ENCODE measurements around the gene PARP8.
A peak's percentile ranks its signal among the peaks of the same experiment; 100 is the strongest.

PARP8 gene

GRCh38 chr5:50724262-50724661 lies 57.8 kb downstream of the PARP8 start:
- Histone ChIP-seq H3K27ac (ENCODE audit: low read depth in 2 of 2, low read length in 2 of 2) (no peak overlapping the region), H3K9me3 (ENCODE audit: control insufficient read depth in 2 of 2, low read length in 2 of 2) (no peaks in the 10 kb centered on the region), H3K4me3 (ENCODE audit: low read length in 2 of 2) (no peak overlapping the region), H3K9ac (ENCODE audit: low read depth in 1 of 2, low read length in 2 of 2) (no peak overlapping the region), H3K27me3 (ENCODE audit: control insufficient read depth in 2 of 2, insufficient read depth in 2 of 2, low read length in 2 of 2) (no peaks in the 10 kb centered on the region), H3K36me3 (ENCODE audit: control insufficient read depth in 2 of 2, insufficient read depth in 2 of 2, low read length in 2 of 2) (no peaks in the 10 kb centered on the region), H3K4me1 (ENCODE audit: control insufficient read depth in 2 of 2, insufficient read depth in 2 of 2, low read length in 2 of 2) (peaks cover 0 to 6% of the 10 kb centered on the region in 2 donors)

GRCh38 chr5:50725800-50726474 lies 59.5 kb downstream of the PARP8 start:
- Histone ChIP-seq H3K36me3 (ENCODE audit: control insufficient read depth in 2 of 2, insufficient read depth in 2 of 2, low read length in 2 of 2) (no peaks in the 10 kb centered on the region), H3K9me3 (ENCODE audit: control insufficient read depth in 2 of 2, low read length in 2 of 2) (no peaks in the 10 kb centered on the region), H3K4me1 (ENCODE audit: control insufficient read depth in 2 of 2, insufficient read depth in 2 of 2, low read length in 2 of 2) (peaks cover 0 to 6% of the 10 kb centered on the region in 2 donors), H3K9ac (ENCODE audit: low read depth in 1 of 2, low read length in 2 of 2) (no peak overlapping the region), H3K27ac (ENCODE audit: low read depth in 2 of 2, low read length in 2 of 2) (no peak overlapping the region), H3K27me3 (ENCODE audit: control insufficient read depth in 2 of 2, insufficient read depth in 2 of 2, low read length in 2 of 2) (no peaks in the 10 kb centered on the region), H3K4me3 (ENCODE audit: low read length in 2 of 2) (no peak overlapping the region)

GRCh38 chr5:50726475-50727148 lies 60.2 kb downstream of the PARP8 start:
- Histone ChIP-seq H3K27ac (ENCODE audit: low read depth in 2 of 2, low read length in 2 of 2) (no peak overlapping the region), H3K4me1 (ENCODE audit: control insufficient read depth in 2 of 2, insufficient read depth in 2 of 2, low read length in 2 of 2) (peaks cover 0 to 6% of the 10 kb centered on the region in 2 donors), H3K9me3 (ENCODE audit: control insufficient read depth in 2 of 2, low read length in 2 of 2) (no peaks in the 10 kb centered on the region), H3K4me3 (ENCODE audit: low read length in 2 of 2) (no peak overlapping the region), H3K36me3 (ENCODE audit: control insufficient read depth in 2 of 2, insufficient read depth in 2 of 2, low read length in 2 of 2) (no peaks in the 10 kb centered on the region), H3K27me3 (ENCODE audit: control insufficient read depth in 2 of 2, insufficient read depth in 2 of 2, low read length in 2 of 2) (no peaks in the 10 kb centered on the region), H3K9ac (ENCODE audit: low read depth in 1 of 2, low read length in 2 of 2) (no peak overlapping the region)

DNA sequence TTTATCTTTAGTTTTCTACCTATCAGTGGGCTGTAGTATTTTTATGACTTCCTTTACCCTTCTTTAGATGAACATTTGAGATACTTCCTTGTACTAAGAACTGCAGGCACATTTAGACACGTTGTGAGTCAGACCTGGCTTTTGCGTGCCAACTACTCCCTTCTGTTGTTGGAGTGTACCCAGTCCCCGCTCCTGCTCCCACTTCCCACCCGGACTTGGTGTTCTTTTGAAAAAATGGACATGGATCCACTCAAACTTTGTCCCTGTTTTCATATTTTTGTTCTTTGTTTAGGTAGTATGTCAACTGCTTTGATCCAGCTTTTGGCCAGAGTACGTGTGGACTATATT lies 60.7 kb downstream of the PARP8 start:
- Histone ChIP-seq H3K36me3 (ENCODE audit: control insufficient read depth in 2 of 2, insufficient read depth in 2 of 2, low read length in 2 of 2) (no peaks in the 10 kb centered on the region), H3K27me3 (ENCODE audit: control insufficient read depth in 2 of 2, insufficient read depth in 2 of 2, low read length in 2 of 2) (no peaks in the 10 kb centered on the region), H3K4me1 (ENCODE audit: control insufficient read depth in 2 of 2, insufficient read depth in 2 of 2, low read length in 2 of 2) (peaks cover 0 to 6% of the 10 kb centered on the region in 2 donors), H3K9ac (ENCODE audit: low read depth in 1 of 2, low read length in 2 of 2) (no peak overlapping the region), H3K4me3 (ENCODE audit: low read length in 2 of 2) (peak overlapping the region in 1 of 2 donors; percentile 2), H3K9me3 (ENCODE audit: control insufficient read depth in 2 of 2, low read length in 2 of 2) (no peaks in the 10 kb centered on the region), H3K27ac (ENCODE audit: low read depth in 2 of 2, low read length in 2 of 2) (peak overlapping the region in 1 of 2 donors; percentile 14)

DNA sequence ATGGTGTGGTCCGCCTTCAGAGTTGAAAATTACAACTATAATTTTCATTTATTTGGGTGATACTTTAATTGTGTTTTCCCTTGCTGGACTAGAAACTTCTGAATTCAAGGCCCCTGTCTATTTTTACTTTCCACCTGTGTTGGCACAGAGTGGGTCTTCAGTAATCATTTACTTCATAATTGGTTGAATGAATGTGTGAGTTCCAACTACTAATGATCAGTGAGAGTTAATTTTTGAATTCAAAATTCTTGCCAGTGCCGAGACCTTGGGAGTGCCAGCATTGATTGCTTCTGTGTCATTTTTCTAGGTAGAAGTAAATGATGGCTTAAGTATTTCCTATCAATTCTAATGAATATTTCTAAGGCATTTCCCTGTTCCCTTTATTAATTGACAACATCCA lies 61.4 kb downstream of the PARP8 start:
- H3K4me1 ChIP-seq (ENCODE audit: control insufficient read depth in 2 of 2, insufficient read depth in 2 of 2, low read length in 2 of 2), result peaks cover 0 to 6% of the 10 kb centered on the region in 2 donors
- no peaks in the 10 kb centered on the region for H3K36me3 ChIP-seq (ENCODE audit: control insufficient read depth in 2 of 2, insufficient read depth in 2 of 2, low read length in 2 of 2)
- no peak overlapping the region for H3K4me3 ChIP-seq (ENCODE audit: low read length in 2 of 2)
- H3K9ac ChIP-seq (ENCODE audit: low read depth in 1 of 2, low read length in 2 of 2), result no peak overlapping the region
- H3K27me3 ChIP-seq (ENCODE audit: control insufficient read depth in 2 of 2, insufficient read depth in 2 of 2, low read length in 2 of 2), result no peaks in the 10 kb centered on the region
- no peak overlapping the region for H3K27ac ChIP-seq (ENCODE audit: low read depth in 2 of 2, low read length in 2 of 2)
- H3K9me3 ChIP-seq (ENCODE audit: control insufficient read depth in 2 of 2, low read length in 2 of 2), result no peaks in the 10 kb centered on the region

DNA sequence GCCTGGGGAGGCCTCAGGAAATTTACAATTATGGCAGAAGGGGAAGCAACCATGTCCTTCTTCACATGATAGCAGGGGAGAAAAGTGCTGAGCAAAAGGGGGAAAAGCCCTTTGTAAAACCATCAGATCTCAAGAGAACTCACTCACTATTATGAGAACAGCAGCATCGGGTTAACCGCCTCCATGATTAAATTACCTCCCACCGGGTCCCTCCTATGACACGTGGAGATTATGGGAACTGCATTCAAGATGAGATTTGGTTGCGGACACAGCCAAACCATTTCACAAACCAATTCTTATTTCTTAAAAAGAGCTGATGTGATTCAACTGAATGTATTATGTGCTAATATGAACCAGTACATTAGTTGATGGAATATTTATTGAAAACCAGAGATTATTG lies 63.9 kb downstream of the PARP8 start:
- H3K9ac ChIP-seq (ENCODE audit: low read depth in 1 of 2, low read length in 2 of 2), result no peak overlapping the region
- H3K27ac ChIP-seq (ENCODE audit: low read depth in 2 of 2, low read length in 2 of 2), result no peak overlapping the region
- no peaks in the 10 kb centered on the region for H3K27me3 ChIP-seq (ENCODE audit: control insufficient read depth in 2 of 2, insufficient read depth in 2 of 2, low read length in 2 of 2)
- H3K9me3 ChIP-seq (ENCODE audit: control insufficient read depth in 2 of 2, low read length in 2 of 2), result no peaks in the 10 kb centered on the region
- H3K4me1 ChIP-seq (ENCODE audit: control insufficient read depth in 2 of 2, insufficient read depth in 2 of 2, low read length in 2 of 2), result peaks cover 0 to 6% of the 10 kb centered on the region in 2 donors
- H3K36me3 ChIP-seq (ENCODE audit: control insufficient read depth in 2 of 2, insufficient read depth in 2 of 2, low read length in 2 of 2), result no peaks in the 10 kb centered on the region
- no peak overlapping the region for H3K4me3 ChIP-seq (ENCODE audit: low read length in 2 of 2)

DNA sequence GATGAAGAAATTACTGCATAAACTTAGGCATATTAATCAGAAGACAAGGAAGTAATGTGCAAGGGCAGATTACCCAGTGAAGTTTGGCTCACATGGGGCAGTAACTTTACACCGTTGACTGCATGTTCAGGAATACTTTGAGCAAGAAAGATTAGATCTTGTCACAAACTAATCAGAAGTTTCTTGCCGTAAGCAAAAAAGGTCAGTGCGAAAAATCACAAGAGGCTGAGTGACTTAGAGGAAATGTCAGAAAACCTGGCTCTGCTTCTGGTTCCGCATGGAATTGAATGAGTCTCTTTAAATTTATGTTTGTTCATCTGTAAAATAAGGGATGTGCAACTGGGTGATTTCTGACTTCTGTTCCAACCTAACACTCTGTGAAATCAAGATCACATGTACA lies 64.4 kb downstream of the PARP8 start:
- Histone ChIP-seq H3K4me3 (ENCODE audit: low read length in 2 of 2) (no peak overlapping the region), H3K36me3 (ENCODE audit: control insufficient read depth in 2 of 2, insufficient read depth in 2 of 2, low read length in 2 of 2) (no peaks in the 10 kb centered on the region), H3K9me3 (ENCODE audit: control insufficient read depth in 2 of 2, low read length in 2 of 2) (no peaks in the 10 kb centered on the region), H3K27me3 (ENCODE audit: control insufficient read depth in 2 of 2, insufficient read depth in 2 of 2, low read length in 2 of 2) (no peaks in the 10 kb centered on the region), H3K27ac (ENCODE audit: low read depth in 2 of 2, low read length in 2 of 2) (no peak overlapping the region), H3K9ac (ENCODE audit: low read depth in 1 of 2, low read length in 2 of 2) (no peak overlapping the region), H3K4me1 (ENCODE audit: control insufficient read depth in 2 of 2, insufficient read depth in 2 of 2, low read length in 2 of 2) (peaks cover 0 to 6% of the 10 kb centered on the region in 2 donors)

DNA sequence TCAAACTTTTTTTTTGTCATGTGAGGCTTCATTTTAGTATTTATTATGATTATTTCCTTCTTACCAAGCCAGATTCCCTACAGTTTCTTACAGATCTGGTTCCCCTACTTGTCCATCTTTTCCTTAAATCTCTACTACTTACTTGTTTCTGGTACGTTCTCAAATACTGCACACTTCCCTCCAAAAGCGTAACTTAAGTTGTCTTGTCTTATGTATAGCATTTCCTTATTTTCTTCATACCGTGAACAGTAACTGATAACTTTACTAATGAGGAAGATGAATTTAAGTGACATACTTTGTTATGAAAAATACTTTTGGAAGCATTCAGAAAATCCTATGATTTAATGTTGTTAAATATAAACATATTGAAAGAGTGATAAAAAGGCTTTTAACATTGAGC lies 67.3 kb downstream of the PARP8 start:
- Histone ChIP-seq H3K4me1 (ENCODE audit: control insufficient read depth in 2 of 2, insufficient read depth in 2 of 2, low read length in 2 of 2) (no peaks in the 10 kb centered on the region), H3K9me3 (ENCODE audit: control insufficient read depth in 2 of 2, low read length in 2 of 2) (no peaks in the 10 kb centered on the region), H3K27ac (ENCODE audit: low read depth in 2 of 2, low read length in 2 of 2) (no peak overlapping the region)

GRCh38 chr5:50738864-50739263 lies 72.4 kb downstream of the PARP8 start:
- H3K9ac ChIP-seq (ENCODE audit: low read depth in 1 of 2, low read length in 2 of 2), result no peak overlapping the region
- no peak overlapping the region for H3K27ac ChIP-seq (ENCODE audit: low read depth in 2 of 2, low read length in 2 of 2)
- no peaks in the 10 kb centered on the region for H3K36me3 ChIP-seq (ENCODE audit: control insufficient read depth in 2 of 2, insufficient read depth in 2 of 2, low read length in 2 of 2)
- no peaks in the 10 kb centered on the region for H3K9me3 ChIP-seq (ENCODE audit: control insufficient read depth in 2 of 2, low read length in 2 of 2)
- no peaks in the 10 kb centered on the region for H3K27me3 ChIP-seq (ENCODE audit: control insufficient read depth in 2 of 2, insufficient read depth in 2 of 2, low read length in 2 of 2)
- no peaks in the 10 kb centered on the region for H3K4me1 ChIP-seq (ENCODE audit: control insufficient read depth in 2 of 2, insufficient read depth in 2 of 2, low read length in 2 of 2)
- no peak overlapping the region for H3K4me3 ChIP-seq (ENCODE audit: low read length in 2 of 2)

More for the DNA sequence above, 67.3 kb downstream of the PARP8 start:
- no peaks in the 10 kb centered on the region for H3K27me3 ChIP-seq (ENCODE audit: control insufficient read depth in 2 of 2, insufficient read depth in 2 of 2, low read length in 2 of 2)
- H3K9ac ChIP-seq (ENCODE audit: low read depth in 1 of 2, low read length in 2 of 2), result no peak overlapping the region
- H3K4me3 ChIP-seq (ENCODE audit: low read length in 2 of 2), result no peak overlapping the region
- H3K36me3 ChIP-seq (ENCODE audit: control insufficient read depth in 2 of 2, insufficient read depth in 2 of 2, low read length in 2 of 2), result no peaks in the 10 kb centered on the region

GRCh38 chr5:50740832-50741231 lies 74.4 kb downstream of the PARP8 start:
- Histone ChIP-seq H3K27me3 (ENCODE audit: control insufficient read depth in 2 of 2, insufficient read depth in 2 of 2, low read length in 2 of 2) (no peaks in the 10 kb centered on the region), H3K4me3 (ENCODE audit: low read length in 2 of 2) (no peak overlapping the region), H3K36me3 (ENCODE audit: control insufficient read depth in 2 of 2, insufficient read depth in 2 of 2, low read length in 2 of 2) (no peaks in the 10 kb centered on the region)

More at GRCh38 chr5:50740832-50741231, 74.4 kb downstream of the PARP8 start:
- Histone ChIP-seq H3K27ac (ENCODE audit: low read depth in 2 of 2, low read length in 2 of 2) (no peak overlapping the region), H3K9me3 (ENCODE audit: control insufficient read depth in 2 of 2, low read length in 2 of 2) (no peaks in the 10 kb centered on the region), H3K4me1 (ENCODE audit: control insufficient read depth in 2 of 2, insufficient read depth in 2 of 2, low read length in 2 of 2) (peaks cover 2 to 8% of the 10 kb centered on the region in 2 donors), H3K9ac (ENCODE audit: low read depth in 1 of 2, low read length in 2 of 2) (no peak overlapping the region)

Measured in mucosa of rectum (tissue), 2 donors.